GM21526 (cell line): ENCODE results near the gene KIAA0319L.

Experiments
- ATAC-seq: cut with Tn5 transposase; IDR thresholded peaks from one replicate; pipeline ENCODE4 v1.9.1; 2021; ENCODE audit warnings: moderate library complexity; ENCODE audit not compliant: unreplicated experiment, low FRiP score

Gene KIAA0319L

GRCh38 chr1:35451125-35451528 is 106.1 kb downstream of the KIAA0319L start:
- no peak for ATAC-seq

DNA sequence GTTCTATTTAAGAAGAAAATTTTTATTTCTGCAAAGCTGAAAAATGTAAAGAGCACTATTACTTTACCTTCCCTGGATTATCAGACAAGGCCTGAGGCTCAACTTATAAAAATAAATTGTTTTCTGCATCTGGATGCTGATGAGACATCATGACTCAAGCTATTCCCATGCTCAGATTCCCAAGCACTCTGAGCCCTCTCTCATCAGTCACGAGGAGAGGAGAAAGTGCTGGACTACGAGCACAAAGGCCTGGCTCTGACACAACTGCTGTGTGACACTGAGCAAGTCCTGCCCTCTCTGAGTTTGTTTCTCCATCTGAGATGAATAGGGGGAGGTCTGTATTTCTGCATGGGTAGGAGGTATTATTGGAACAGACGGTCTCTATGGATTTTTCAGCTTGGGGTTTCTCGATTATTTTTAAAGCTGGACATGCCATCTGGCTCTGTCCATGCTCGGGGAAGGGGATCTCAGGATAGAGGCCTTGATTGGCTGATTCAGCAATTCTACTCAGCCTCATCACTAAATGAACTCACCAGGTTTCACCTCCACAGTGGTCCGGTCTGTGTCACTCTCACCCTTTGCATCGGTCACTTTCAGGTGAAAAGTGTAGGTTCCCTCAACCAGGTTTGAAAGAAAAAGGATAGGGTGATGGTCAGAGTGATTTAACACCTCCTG is 107.7 kb downstream of the KIAA0319L start:
- no peak for ATAC-seq

DNA sequence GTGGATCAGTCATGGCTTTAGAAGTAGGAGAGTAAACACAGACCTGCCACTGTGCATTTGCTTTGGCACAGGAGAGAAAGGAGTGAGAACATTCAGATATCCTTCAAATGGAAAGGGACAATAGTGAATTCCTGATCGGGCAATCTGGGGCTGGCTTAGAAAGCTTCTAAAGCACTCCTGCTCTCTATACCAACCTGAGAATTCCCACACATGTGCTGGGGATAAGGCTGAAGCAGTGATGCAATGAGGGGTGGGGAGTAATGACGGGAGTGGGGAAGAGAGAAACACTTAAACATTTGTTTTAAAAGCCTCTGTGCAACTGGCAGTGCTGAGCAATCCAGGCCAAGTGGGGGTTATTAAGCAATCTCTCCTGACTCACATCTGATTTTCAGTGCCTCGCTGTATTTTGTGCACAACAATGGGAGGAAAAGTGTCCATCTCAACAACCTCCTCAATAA is 108.8 kb downstream of the KIAA0319L start:
- ATAC-seq = no peak

GRCh38 chr1:35447278-35447677 is 109.9 kb downstream of the KIAA0319L start:
- no peak for ATAC-seq

GRCh38 chr1:35444519-35444774 is 112.8 kb downstream of the KIAA0319L start:
- no peak for ATAC-seq

GRCh38 chr1:35443768-35444518 is 113.3 kb downstream of the KIAA0319L start:
- ATAC-seq = no peak

DNA sequence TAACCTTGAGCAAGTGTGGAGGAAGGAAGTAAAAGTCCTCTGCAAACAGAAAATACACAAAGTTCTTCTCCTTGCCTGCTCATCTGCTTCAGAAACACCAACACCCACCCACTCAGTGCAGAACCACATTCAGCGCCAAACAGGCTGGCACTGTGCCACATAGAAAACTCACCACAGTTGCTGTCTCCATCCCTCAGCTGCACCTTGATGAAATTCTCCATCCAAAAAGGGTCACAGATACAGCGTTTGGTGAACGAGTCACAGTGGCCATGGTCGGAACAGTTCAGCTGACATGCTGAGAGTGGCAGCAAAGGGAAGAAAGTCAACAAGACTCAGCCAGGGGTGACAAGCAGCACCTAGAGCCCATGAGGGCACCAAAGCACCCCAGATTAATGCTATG is 114.5 kb downstream of the KIAA0319L start:
- ATAC-seq = no peak

DNA sequence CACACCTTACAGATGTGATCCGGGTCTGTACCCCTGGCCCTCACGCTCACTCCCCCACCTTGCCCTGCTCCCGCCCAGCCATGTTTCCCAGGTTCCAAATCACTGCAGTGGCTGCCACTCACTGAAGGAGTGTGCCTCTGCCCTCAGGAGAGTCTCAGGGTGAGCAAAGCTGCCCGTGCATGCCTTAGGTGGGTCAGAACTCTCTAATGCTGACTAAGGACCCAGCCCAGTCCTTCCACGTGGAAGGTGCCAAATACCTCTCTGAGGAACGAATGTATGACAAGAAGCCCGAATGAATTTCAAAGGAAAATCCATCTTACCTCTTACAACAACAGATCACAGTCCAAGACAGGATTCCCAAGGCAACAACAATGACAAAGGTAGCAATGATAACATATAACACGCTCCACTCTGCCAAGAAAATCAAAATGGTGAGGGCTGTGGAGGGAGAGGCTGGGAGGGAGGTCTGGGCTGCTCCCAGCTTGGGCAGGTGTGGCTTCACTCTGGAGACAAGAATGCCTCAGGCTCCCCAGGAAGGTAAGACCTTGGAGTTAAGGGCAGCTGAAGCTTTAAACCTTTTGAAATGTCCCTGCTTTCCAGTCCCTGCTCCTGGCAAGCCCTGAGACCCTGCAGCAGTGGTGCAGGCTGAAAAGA is 115.2 kb downstream of the KIAA0319L start:
- ATAC-seq = no peak

GRCh38 chr1:35439626-35440025 is 117.6 kb downstream of the KIAA0319L start:
- no peak for ATAC-seq

DNA sequence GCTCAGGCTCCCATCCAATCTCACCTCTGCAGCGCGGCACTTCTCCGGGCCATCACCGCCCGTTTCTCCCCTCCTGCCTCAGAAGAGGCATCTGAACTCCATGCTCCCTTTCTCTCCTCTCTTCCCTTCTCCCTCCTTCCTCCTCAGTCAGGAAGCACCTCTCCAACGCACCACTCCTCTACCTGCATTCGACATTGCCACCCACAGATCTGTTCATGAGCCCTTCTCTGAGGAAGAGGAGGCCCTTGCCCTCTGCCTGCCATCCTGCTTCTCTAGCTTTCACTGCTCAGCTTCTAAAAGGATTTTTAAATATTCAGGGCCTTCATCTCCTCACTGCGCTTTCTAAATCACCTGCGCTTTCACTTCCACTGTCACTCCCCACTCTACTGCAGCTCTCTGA is 120.0 kb downstream of the KIAA0319L start:
- ATAC-seq = no peak

DNA sequence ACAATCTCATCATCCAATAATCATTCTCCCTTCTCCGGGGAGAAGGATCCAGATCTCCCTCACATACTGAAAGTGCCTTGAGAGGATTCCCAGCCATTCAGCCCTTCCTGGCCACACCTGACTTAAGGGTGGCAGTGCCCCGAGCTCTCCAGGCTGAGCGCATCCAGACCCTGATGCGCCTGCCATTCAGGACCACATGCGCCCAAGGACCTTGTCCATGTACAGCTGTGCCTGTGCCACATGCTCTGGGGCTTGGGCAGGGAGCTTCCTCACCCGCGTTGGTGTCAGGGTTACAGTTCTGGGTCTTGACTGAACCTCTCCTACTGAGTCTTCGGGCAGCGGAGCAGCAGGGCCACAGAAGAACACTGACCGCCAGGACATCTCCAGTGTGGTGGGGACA is 121.1 kb downstream of the KIAA0319L start:
- ATAC-seq = no peak

GRCh38 chr1:35434703-35435102 is 122.5 kb downstream of the KIAA0319L start:
- no peak for ATAC-seq

- no peak for ATAC-seq
Measured at GRCh38 chr1:35433714-35434113, 123.5 kb downstream of the KIAA0319L start.

- ATAC-seq = no peak
Measured at GRCh38 chr1:35432231-35432630, 125.0 kb downstream of the KIAA0319L start.

DNA sequence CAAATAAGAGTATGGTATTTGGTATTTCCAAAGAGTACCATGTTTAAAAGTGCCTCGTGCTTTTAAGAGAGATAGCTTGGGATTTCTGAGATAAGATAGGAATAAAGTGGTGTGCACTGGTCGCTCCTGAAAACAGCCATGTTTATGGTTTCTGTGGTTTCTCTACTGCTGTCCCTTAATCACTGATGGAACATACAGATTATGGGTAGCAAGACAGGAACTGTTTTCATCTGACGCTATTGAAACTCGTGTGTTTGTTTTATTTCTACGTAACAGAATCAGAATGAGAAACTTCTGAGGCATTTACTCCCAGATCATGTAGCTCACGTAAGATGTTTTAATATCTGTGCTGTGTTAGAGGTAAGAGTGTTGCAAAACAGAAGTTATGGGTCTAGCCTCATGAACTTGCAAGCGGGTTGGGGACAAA is 126.0 kb downstream of the KIAA0319L start:
- ATAC-seq = no peak

DNA sequence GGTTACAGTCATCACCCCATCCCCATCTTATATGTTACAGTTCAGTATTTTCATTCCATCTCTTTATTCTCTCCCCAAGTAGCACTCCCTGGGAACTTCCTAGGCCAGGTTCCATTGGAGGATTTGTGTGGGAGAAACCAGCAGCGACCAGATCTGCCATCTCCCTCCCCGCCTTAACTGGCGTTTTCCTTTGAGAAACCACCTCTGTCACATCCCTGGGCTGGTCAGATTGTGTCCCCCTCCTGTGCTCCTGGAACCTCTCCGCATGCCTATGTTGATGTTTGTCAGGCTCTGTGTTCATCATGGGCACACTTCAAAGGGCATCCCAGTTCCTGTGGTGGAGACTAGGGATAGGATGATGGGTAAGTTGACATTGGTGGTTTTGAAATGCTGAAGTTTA is 126.4 kb downstream of the KIAA0319L start:
- ATAC-seq = no peak

DNA sequence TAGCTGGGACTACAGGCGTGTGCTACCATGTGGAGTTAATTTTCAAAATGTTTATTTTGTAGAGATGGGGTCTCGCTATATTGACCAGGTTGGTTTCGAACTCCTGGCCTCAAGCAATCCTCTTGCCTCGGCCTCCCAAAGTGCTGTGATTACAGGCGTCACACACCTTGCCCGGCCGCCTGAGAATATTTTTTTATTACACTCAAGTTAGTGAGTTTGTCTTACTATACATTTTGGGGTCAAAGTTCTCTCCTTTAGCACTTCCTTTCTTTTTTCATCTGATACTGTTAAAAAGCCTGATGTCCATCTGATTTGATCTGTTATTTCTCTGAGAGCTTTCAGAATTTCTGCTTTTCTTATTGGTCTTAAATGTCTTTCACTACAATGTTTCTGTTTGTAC is 128.8 kb downstream of the KIAA0319L start:
- no peak for ATAC-seq

- no peak for ATAC-seq
Measured at GRCh38 chr1:35426097-35426586, 131.1 kb downstream of the KIAA0319L start.

- no peak for ATAC-seq
Measured at GRCh38 chr1:35408925-35409324, 148.3 kb downstream of the KIAA0319L start.

DNA sequence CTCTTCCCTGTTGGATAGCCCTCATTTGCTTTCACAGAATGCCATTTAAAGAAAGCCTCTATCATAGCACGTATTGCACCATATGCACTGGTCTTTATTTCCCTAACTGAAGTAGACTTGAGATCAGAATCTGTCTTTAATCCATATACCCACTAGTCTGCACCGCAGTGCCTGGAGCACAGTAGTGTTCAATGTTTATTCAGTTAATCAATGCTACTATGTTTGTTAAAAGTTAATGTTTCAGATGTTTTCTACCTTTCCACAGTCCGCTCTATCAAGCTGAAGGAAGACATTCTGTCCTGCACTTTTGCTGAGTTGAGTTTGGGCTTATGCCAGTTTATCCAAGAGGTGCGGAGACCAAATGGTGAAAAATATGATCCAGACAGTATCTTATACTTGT is 149.5 kb downstream of the KIAA0319L start:
- no peak for ATAC-seq

- no peak for ATAC-seq
Measured at GRCh38 chr1:35406103-35406502, 151.1 kb downstream of the KIAA0319L start.

GRCh38 chr1:35401049-35401448 is 156.2 kb downstream of the KIAA0319L start:
- ATAC-seq = no peak
